Measurements from ENCODE around the gene SAMD3.
"Not testable (repeated sequence)": the region's sequence is repeated elsewhere in the genome, so short reads cannot be mapped to it uniquely, and the experiment has no call there.

Gene SAMD3

DNA sequence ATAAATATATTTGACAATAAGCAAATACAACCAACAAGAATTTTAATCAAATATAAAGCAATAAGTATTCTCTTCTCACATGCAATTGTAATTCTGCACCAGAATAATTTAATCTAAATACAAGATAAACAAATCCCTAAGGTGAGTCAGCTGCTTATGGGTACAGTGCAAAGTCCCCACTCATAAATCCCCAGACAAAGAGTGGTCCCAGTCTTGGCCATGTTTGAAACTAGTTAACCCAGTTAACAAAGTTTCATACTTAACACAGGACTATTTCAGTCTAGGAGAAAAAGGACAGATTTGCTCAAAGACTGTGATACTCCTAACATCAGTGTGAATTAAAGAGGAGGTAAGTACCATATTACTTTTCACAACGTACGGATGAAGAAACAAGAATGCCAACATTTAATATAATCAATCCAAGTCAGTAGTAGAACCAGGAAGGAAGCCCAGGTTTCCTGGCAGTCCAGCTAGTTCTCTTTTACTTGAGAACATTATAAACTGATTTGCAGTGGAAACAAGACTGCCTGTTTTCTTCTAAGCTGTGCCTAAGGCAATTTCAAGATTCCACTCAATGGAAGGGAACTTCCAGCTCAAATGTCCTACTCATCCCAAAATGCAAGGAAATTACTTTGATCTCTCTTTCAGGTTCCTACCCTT, 10.4 kb downstream of the SAMD3 start:
- FAIRE-seq = no peak

DNA sequence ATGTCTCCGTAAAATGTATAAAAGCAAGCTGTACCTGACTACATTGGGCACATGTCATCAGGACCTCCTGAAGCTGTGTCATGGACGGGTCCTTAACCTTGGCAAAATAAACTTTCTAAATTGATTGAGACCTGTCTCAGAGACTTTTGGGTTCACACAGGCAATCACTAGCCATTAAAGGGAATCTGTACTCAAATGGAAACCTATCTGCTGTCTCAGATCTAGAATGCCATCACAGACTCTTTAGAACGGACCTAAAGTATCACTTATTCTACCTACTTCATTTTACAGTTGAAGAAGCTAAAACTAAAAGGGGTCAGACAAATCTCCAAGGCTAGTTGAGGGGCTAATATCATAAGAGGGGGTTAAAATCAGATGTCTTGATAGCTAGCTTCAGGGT, 11.1 kb downstream of the SAMD3 start:
- no peak for FAIRE-seq

More for the DNA sequence above, 10.4 kb downstream of the SAMD3 start:
- no peak for DNase-seq (ENCODE audit: insufficient read length, low spot score)

DNA sequence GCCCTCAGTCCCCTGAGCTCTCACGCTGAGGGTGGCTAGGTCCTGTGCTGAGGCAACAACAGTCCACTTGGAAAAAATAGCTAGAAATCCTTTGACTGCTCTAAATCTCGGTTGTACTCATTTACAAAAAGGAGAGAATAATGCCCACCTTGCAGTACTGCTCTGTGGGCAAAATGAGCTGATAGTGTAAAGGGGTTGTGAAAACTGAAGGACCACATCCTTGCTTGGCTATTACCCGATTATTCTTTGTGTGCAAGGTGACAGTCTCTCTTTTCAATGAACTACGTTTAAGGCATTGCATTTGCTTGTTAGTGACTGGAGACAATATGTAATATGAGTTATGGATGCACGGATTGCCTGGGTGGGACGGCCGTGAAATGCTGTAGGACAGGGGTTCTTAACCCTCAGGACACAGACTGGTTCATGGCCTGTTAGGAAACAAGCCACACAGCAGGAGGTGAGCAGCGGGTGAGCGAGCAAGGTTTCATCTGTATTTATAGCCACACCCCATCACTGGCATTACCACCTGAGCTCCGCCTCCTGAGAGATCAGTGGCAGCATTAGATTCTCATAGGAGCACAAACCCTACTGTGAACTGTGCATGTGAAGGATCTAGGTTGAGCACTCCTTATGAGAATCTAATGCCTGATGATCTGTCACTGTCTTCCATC, 14.6 kb downstream of the SAMD3 start:
- no peak for DNase-seq (ENCODE audit: insufficient read length, low spot score)
- FAIRE-seq = no peak

More for the DNA sequence above, 11.1 kb downstream of the SAMD3 start:
- DNase-seq (ENCODE audit: insufficient read length, low spot score) = no peak

DNA sequence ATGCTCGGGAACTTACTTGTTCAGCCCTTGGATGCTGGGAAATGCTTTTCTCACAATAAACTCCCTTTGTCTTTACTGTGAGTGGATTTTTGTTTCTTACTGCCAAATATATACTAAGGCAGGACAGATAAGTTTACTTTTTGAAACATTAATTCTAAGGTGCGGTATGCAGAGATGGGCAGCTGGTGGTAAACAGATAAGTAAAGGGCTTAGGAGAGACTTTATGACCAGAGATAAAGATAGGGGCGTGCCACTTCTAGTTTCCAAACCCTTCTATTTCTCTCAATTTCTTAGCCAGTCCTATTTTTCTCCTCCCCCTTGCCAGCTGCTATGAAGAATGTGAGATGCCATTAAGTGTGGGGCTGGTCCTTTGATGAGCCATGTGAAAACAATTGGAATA, 16.3 kb downstream of the SAMD3 start:
- DNase-seq (ENCODE audit: insufficient read length, low spot score) (no peak), FAIRE-seq (no peak)

DNA sequence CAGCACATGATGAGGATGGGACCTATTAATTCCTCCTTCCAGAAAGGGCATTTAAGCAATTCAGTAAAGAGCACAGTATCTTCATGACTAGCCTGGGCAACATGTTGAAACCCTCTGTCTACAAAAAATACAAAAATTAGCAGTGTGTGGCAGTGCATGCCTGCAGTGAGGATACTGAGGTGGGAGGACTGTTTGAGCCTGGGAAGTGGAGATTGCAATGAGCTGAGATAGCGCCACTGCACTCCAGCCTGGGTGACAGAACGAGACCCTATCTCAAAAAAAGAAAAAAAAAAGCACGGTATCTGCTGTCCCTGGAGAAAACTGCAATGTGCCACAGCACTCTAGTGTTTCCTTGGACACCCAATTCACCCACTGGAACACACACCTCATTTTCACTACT, 18.4 kb downstream of the SAMD3 start:
- DNase-seq (ENCODE audit: insufficient read length, low spot score) = no peak
- FAIRE-seq = no peak

DNA sequence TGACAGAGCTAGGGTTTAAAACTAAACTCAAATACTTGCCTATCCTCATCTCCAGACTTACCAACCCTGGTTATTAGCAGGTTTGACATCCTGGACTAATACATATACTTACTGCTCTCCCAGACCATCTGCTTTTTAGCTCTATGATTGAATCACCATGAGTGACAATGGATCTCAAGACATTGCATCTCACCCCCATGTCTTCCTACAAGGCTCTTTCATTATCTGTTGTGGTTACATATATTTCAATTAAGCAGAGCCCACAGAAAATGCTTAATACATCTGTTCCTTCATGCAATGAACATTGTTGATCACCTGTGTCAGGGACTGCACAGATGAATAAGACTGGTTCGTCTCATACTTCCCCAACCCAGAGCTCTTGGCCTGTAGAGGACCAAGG, 19.4 kb downstream of the SAMD3 start:
- FAIRE-seq (no peak), DNase-seq (ENCODE audit: insufficient read length, low spot score) (no peak)

DNA sequence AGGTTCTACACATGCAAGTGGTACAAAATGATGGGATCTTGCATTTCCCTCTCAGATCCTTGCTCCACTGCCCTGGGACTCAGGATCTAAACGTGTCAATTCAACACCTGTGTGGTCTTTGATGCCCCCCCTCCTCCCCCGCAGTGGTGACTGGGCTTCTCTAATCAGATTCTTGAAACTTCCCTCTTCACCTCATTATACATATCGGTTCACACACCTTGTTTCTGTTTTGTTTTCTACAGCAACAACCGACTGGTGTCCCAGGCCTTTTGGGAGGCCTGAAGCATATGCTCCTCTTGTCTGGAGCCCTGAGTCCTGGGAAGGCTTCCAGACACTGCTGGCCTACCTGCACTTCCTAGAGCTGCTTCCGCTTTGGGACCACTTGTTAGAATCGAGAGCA, 20.0 kb downstream of the SAMD3 start:
- no peak for FAIRE-seq
- DNase-seq (ENCODE audit: insufficient read length, low spot score) = no peak

DNA sequence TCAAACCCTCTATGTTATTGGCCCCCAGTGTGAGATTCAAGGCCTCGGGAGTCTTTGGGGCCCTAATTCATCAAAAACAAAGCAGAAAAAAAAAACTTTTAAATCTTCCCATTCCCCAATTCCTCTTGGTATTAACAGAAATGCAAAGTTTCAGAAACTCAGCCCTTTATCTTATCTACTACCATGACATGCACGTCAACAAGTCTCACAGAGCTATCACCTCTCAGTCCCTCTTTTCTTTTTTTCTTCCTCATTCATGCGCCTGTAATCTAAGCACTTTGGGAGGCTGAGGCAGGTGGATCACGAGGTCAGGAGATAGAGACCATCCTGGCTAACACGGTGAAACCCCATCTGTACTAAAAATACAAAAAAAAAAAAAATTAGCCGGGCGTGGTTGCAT, 22.7 kb downstream of the SAMD3 start:
- no peak for FAIRE-seq
- DNase-seq (ENCODE audit: insufficient read length, low spot score) = no peak

DNA sequence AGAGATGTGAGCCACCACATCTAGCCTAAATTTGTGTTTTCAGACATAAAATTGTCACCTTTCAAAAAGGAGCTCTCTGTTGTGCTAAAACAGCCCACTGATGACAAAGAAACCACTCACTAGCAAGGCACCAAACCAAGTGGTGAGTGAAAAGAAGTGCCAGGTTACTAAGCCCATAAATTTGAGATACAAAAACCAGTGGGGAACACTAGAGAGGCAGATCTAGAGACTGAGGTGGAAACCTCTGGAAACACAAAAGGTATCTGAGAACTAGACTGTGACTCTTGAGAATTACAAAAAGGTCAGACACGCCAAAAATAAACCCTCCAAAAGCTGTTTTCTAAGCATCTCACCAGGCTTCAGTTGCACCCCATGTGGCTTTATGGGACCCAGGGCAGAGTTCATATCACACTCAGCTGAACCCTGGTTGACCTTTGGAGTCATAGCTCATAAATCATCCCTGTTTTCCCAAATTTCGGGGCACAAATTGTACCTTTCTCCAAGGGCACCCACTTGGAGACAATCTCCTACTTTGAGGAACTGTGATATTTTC, 24.2 kb downstream of the SAMD3 start:
- FAIRE-seq = no peak
- no peak for DNase-seq (ENCODE audit: insufficient read length, low spot score)

DNA sequence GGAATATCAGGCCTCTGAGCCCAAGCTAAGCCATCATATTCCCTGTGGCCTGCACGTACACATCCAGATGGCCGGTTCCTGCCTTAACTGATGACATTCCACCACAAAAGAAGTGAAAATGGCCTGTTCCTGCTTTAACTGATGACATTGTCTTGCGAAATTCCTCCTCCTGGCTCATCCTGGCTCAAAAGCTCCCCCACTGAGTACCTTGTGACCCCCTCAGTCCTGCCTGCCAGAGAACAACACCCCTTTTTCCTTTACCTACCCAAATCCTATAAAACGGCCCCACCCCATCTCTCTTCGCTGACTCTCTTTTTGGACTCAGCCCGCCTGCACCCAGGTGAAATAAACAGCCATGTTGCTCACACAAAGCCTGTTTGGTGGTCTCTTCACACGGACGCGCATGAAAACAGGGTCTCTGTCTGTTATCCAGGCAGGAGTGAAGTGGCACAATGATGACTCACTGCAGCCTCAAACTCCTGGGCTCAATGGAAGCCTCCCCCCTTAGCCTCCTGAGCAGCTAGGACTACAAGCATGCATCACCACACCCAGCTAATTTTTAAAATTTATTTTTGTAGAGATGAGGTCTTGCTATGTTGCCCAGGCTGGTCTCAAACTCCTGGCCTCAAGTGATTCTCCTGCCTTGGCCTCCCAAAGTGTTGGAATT, 24.8 kb downstream of the SAMD3 start:
- FAIRE-seq; DNase-seq (ENCODE audit: insufficient read length, low spot score): not testable (repeated sequence)

DNA sequence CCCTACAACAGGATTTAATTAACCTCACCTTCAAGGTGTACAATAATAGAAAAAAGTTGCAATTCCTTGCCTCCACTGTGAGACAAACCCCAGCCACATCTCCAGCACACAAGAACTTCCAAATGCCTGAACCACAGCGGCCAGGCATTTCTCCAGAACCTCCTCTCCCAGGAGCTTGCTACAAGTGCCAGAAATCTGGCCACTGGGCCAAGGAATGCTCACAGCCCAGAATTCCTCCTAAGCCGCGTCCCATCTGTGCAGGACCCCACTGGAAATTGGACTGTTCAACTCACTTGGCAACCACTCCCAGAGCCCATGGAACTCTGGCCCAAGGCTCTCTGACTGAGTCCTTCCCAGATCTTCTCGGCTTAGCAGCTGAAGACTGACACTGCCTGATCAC, 28.3 kb downstream of the SAMD3 start:
- FAIRE-seq; DNase-seq (ENCODE audit: insufficient read length, low spot score): not testable (repeated sequence)

DNA sequence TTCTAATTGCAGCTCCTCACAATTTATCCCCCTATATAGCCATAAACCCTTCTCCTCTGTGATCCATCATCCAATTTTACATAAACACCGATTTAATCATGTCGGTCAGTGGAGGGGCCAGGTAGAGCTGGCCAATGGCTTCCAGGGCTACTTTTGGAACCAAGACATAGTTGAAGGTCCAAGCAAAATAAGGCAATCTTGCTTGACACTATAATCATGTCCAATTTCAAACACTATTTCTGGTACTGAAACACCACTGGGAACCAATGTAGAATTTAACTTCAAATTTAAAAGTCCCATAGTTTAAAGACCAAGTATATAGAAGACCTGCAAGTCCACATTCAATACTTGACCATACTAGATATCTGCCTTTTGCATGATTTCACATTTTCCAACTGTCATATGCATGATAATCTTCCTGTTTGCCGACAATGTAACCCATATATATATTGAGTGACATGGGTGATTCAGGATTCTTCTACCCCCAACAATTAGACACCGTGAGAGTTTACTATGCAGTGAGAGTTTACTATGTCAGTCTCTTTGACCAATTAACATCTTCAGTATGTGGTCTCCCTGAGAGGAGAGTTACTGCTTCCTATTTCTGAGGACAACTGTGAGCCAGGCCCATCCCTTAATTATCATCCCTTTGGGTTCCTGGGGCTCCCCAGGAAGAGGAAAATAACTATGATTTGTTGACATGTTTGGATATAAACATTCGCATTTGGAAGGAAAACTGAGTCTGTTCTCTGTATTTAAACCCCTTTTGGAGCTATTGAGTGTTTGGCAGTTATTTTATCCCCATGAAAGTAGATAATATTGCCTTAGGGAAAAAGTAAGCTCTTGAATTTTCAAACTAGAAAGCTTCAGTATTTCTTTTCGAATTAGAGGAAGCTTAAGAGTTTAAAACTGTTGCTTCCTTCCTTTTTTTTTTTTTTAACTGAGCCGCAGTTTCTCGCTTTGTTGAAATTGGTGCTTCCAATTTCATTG, 31.8 kb downstream of the SAMD3 start:
- no peak for DNase-seq (ENCODE audit: insufficient read length, low spot score)
- no peak for FAIRE-seq

DNA sequence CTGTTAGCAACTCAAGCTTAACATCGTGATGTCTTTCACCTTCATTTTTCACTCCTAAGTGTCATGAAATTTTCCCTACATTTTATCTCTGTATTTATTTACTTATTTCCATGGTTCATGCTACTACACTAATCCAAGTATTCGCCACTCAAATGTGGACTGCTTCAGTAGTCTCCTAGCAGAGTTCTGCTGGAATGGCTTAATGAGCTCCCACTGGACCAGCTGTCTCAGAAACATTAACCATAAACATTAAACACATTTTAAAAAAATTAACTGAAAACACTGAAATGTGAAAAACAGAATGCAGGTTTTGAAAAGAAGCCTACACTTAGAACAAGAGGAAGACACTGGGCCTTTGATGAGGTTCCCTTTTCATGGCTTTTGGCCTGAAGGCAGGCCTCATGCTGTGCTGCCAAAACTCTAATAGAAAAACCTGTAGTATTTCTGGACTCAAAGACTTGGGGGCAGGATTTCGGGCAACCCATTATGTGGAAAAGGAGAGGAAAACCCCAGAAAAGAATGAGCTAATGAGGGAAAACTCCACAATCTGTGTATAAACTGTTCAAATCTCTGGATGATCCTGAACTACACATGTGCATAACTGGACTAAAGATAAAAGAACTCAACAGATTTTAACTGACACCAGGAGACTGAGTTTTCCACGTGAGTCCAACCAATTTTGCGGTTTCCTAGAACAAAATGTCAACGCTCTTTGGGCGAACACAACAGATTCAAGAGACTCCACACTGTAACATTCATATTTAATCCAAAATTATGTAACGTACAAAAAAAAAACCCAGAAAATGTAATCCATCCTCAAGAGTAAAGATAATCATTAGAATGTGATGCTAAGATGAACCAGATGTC, 33.0 kb downstream of the SAMD3 start:
- DNase-seq (ENCODE audit: insufficient read length, low spot score) (no peak), FAIRE-seq (no peak)

DNA sequence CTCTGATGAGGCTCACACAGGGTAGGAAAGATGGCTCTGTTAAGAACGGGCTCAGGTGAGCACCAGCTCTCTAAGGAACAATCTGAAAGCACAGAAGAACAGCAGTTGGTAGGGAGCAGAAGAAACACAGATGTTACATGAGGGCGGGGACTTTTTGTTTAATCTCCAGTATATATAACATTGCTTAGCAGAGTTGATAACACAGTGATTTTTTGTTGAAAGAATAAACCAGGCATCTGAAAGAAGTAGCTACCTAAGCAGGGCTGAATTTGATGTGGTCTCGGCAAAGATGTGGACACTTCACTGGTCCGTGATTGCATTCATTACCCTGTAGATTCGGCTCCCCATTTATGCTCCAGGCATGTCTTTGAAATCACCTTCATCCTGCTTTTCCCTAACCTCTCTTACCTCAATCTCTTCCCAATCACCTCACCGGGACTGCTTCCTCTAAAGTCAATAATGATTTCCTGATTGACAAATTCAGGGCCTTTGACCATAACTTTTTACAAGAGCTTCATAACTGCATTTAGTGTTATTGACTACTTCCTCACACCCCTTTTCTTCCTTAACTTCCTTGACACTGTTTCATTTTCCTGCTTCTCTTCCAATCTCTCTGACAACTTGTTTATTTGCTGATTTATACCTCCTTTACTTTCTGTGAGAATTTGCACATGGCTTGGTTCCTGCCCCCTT, 34.4 kb downstream of the SAMD3 start:
- FAIRE-seq = no peak
- no peak for DNase-seq (ENCODE audit: insufficient read length, low spot score)

DNA sequence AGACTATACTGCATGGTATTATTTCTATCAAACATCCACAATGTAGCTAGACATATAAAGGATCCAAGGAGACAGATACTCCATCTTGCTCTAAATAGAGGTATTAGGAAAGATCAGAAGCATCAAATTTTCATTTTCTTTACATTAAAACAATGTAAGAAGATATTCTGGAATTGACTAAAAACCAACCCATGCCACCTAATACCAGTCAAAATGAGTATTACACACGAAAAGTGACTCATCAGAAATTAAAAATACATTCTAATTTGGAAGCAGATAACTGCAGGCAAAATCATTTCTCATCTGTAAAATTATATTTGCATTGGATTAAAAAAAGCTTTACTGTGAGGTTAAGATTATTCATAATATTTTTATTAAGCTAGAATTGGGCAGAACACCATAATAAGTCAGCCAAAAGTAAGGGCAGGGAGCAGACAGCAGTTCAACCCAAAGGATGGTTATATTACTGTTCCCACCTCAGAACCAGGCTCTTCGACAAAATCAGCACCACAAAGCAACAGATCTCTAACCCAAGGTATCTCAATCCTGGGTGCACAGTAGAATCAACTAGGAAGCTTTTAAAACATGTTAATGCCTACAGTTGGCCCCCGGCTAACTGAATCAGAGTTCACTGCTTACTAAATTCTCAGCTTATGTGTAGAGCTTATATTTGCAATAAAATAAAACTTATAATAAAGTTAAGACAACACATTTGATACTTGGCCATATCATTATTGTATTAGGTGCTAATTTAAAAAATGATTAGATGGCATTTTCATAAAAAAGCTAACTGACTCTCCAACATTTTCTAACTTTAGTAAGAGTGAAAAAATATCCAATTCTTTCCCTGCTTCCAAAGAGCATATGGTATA, 35.2 kb downstream of the SAMD3 start:
- FAIRE-seq = no peak
- no peak for DNase-seq (ENCODE audit: insufficient read length, low spot score)

DNA sequence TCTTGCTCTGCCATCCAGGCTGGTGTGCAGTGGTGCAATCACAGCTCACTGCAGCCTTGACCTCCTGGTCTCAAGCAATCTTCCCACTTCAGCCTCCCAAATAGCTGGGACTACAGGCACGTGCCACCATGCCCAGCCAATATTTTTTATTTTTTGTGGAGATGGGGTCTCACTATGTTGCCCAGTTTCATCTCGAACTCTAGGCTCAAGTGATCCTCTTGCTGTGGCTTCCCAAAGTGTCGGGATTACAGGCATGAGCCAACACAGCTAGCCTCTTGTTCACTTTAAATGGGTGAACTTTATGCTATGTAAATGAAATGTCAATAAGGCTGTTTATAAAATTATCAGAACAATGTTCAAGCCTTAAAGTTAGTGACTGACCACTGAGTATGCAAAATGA, 37.1 kb downstream of the SAMD3 start:
- no peak for DNase-seq (ENCODE audit: insufficient read length, low spot score)
- FAIRE-seq = no peak

DNA sequence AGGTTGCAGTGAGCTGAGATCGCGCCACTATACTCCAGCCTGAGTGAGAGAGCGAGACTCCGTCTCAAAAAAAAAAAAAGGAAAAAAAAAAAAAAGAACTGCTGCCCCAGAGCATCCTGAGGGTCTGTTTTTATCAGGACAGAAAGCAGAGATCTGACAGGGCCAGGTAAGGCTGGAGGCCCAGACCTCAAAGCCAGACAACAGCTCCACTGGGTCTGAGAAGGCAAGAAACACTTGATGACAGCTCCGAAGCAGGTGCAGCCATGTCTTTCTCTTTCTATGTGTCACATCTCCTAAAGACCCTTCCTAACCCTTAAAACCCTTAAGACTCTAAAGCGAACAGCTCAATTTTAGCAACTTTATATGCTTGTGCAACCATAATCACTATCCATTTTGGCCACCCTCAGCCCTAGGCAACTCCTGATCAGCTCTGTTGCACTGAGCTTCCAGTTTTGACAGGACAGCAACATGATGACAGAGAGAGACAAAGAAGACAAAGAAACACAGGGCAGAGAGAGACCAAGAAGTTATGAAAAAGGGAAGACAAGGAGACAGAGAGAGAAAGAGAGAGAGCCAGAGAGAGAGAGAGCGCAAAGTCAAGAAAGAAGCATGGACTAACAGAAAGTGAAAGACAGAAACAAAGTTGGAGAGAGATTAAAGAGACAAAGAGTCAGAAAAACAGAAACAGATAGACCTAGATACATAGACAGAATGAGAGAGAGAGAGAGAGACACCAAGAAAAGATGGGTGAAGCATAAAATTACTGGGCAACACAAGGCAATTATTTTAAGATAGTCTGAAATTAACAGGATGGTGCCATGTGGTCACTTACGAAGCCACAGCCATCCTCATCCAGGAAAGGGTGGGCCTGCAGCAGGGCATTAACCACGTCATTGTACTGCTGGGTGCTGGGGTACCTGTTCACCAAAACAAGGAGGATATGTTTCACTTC, 39.2 kb downstream of the SAMD3 start:
- no peak for DNase-seq (ENCODE audit: insufficient read length, low spot score)
- FAIRE-seq = no peak

Measured in HTR-8/SVneo (cell line).